H1 (cell line): ENCODE data around the gene LEMD2. TPM values are rescaled to one million over a fixed set of nuclear protein-coding genes. Genes with fewer than 3 reads are reported as not detected.

ENCODE experiments used
- CTCF ChIA-PET: fragments of 300-600 bp; sonication (Branson Sonifier 250); formaldehyde crosslinking; loops from one replicate; lab custom pipeline; 2021; ENCODE audit not compliant: partially characterized antibody; lab: Charles Lee
- POLR2A ChIA-PET: fragments of 300-600 bp; sonication (Branson Sonifier 250); formaldehyde crosslinking; loops from one replicate; lab custom pipeline; 2021; ENCODE audit warnings: inconsistent platforms; ENCODE audit not compliant: partially characterized antibody; lab: Charles Lee
- DNase-seq, 2 experiments: peaks; one replicate each; pipeline versions ENCODE4 v3.0.0 to v3.0.0-alpha.2; 2010 to 2022; ENCODE audit warnings: low spot score in 2 of 2, low read depth in 1 of 2, mixed read lengths in 1 of 2
- FAIRE-seq: peaks from 2 replicates; lab custom pipeline; 2011; peaks lifted over from hg19 to GRCh38; lab: Jason Lieb, UNC
- H2AFZ ChIP-seq: 2 replicates; pipeline ENCODE4 v1.8.1; 2012; ENCODE audit warnings: low read length, inconsistent platforms
- H2AK5ac ChIP-seq: 2 replicates; pipeline ENCODE4 v1.6.1; 2013; ENCODE audit warnings: low read depth, low read length
- H2BK120ac ChIP-seq: replicated peaks from 2 replicates; pipeline ENCODE3; 2013; ENCODE audit warnings: low read depth, low read length, inconsistent platforms
- H2BK12ac ChIP-seq: 2 replicates; pipeline ENCODE4 v1.6.1; 2013; ENCODE audit warnings: low read depth, low read length
- H2BK15ac ChIP-seq: 2 replicates; pipeline ENCODE4 v1.6.1; 2013; ENCODE audit warnings: low read length
- H2BK20ac ChIP-seq: 2 replicates; pipeline ENCODE4 v1.6.1; 2013; ENCODE audit warnings: low read length
- H2BK5ac ChIP-seq: 2 replicates; pipeline ENCODE4 v1.6.1; 2013; ENCODE audit warnings: low read depth, low read length
- H3K14ac ChIP-seq: 2 replicates; pipeline ENCODE4 v1.6.1; 2013; ENCODE audit warnings: inconsistent platforms; ENCODE audit not compliant: insufficient read length
- H3K18ac ChIP-seq: 2 replicates; pipeline ENCODE4 v1.6.1; 2013; ENCODE audit warnings: low read length; ENCODE audit errors: extremely low read depth
- H3K23ac ChIP-seq: 2 replicates; pipeline ENCODE4 v1.6.1; 2013; ENCODE audit warnings: inconsistent platforms; ENCODE audit not compliant: insufficient read length
- H3K23me2 ChIP-seq: 2 replicates; pipeline ENCODE4 v1.6.1; 2013; ENCODE audit warnings: low read depth, low read length
- H3K27ac ChIP-seq: 2 replicates; pipeline ENCODE4 v1.6.1; 2011; ENCODE audit warnings: low read depth, low read length, inconsistent platforms
- H3K27me3 ChIP-seq, 4 experiments: replicated peaks in 1 of 4; 1 replicate in 1 of 4; 2 replicates in 3 of 4; pipeline versions ENCODE4 v1.6.1 to v1.8.1; 2011 to 2013; ENCODE audit warnings: low read length in 3 of 4, mild to moderate bottlenecking in 3 of 4, inconsistent platforms in 2 of 4, mixed read lengths in 2 of 4, moderate library complexity in 1 of 4; ENCODE audit not compliant: control insufficient read depth in 3 of 4, insufficient read depth in 3 of 4; ENCODE audit errors: extremely low read depth in 1 of 4
- H3K36me3 ChIP-seq, 4 experiments: 2 replicates each; pipeline versions ENCODE4 v1.6.1 to v1.8.1; 2011 to 2013; ENCODE audit warnings: mild to moderate bottlenecking in 4 of 4, low read length in 3 of 4, moderate library complexity in 2 of 4, control low read depth in 1 of 4, inconsistent platforms in 1 of 4; ENCODE audit not compliant: insufficient read depth in 4 of 4, control insufficient read depth in 2 of 4
- H3K4ac ChIP-seq: replicated peaks from 2 replicates; pipeline ENCODE3; 2013; ENCODE audit warnings: low read length, low read depth, mixed read lengths, inconsistent platforms; ENCODE audit not compliant: insufficient read length
- H3K4me1 ChIP-seq, 4 experiments: replicated peaks in 1 of 4; 1 replicate in 1 of 4; 2 replicates in 3 of 4; pipeline versions ENCODE4 v1.6.1 to v1.8.1; 2011 to 2013; ENCODE audit warnings: low read length in 3 of 4, inconsistent platforms in 2 of 4, mixed read lengths in 1 of 4; ENCODE audit not compliant: insufficient read depth in 4 of 4, control insufficient read depth in 3 of 4
- H3K4me2 ChIP-seq, 2 experiments: 2 replicates each; pipeline versions ENCODE4 v1.6.1 to v1.8.1; 2011 to 2013; ENCODE audit warnings: low read depth in 2 of 2, low read length in 2 of 2, control low read depth in 1 of 2, inconsistent platforms in 1 of 2, mild to moderate bottlenecking in 1 of 2; ENCODE audit not compliant: insufficient read depth in 1 of 2
- H3K4me3 ChIP-seq, 4 experiments: fragments of 200-600, 300-600 bp in 1 of 4; sonication (generic), shearing (Covaris generic), sonication (Bioruptor Twin) in 1 of 4; 2 replicates each; pipeline versions ENCODE4 v1.5.1 to v1.8.1; 2011 to 2016; ENCODE audit warnings: low read length in 4 of 4, low read depth in 3 of 4, control low read depth in 2 of 4, inconsistent platforms in 2 of 4, mild to moderate bottlenecking in 2 of 4, mixed read lengths in 1 of 4, moderate library complexity in 1 of 4; ENCODE audit not compliant: insufficient read depth in 2 of 4; ENCODE audit errors: extremely low read depth in 1 of 4
- H3K56ac ChIP-seq: replicated peaks from 2 replicates; pipeline ENCODE3; 2013; ENCODE audit warnings: low read depth, mild to moderate bottlenecking, mixed read lengths, low read length, inconsistent platforms; ENCODE audit not compliant: insufficient read length
- H3K79me1 ChIP-seq: 2 replicates; pipeline ENCODE4 v1.6.1; 2013; ENCODE audit warnings: low read depth, low read length, control low read depth
- H3K79me2 ChIP-seq, 2 experiments: 2 replicates each; pipeline versions ENCODE4 v1.6.1 to v1.8.1; 2012 to 2013; ENCODE audit warnings: low read length in 2 of 2, mild to moderate bottlenecking in 2 of 2, inconsistent platforms in 1 of 2; ENCODE audit not compliant: insufficient read depth in 2 of 2, control insufficient read depth in 1 of 2
- H3K9ac ChIP-seq, 4 experiments: replicated peaks in 1 of 4; 1 replicate in 1 of 4; 2 replicates in 3 of 4; pipeline versions ENCODE4 v1.6.1 to v1.8.1; 2011 to 2013; ENCODE audit warnings: low read depth in 3 of 4, low read length in 3 of 4, control low read depth in 2 of 4, mild to moderate bottlenecking in 2 of 4, moderate library complexity in 2 of 4, inconsistent platforms in 1 of 4; ENCODE audit errors: extremely low read depth in 1 of 4
- H3K9me3 ChIP-seq, 2 experiments: 2 replicates each; pipeline versions ENCODE4 v1.6.1 to v1.8.1; 2012 to 2013; ENCODE audit warnings: mild to moderate bottlenecking in 2 of 2, moderate library complexity in 2 of 2, control low read depth in 1 of 2, inconsistent platforms in 1 of 2, low read depth in 1 of 2, low read length in 1 of 2, mixed read lengths in 1 of 2; ENCODE audit not compliant: insufficient read depth in 2 of 2
- H4K20me1 ChIP-seq, 2 experiments: replicated peaks in 1 of 2; 2 replicates each; pipeline versions ENCODE3 to v1.8.1; 2011 to 2013; ENCODE audit warnings: inconsistent platforms in 2 of 2, low read length in 2 of 2, mild to moderate bottlenecking in 1 of 2; ENCODE audit not compliant: insufficient read depth in 2 of 2, control insufficient read depth in 1 of 2
- H4K5ac ChIP-seq: 2 replicates; pipeline ENCODE4 v1.6.1; 2013; ENCODE audit warnings: low read length, low read depth, mixed read lengths, inconsistent platforms; ENCODE audit not compliant: insufficient read length
- H4K8ac ChIP-seq: 2 replicates; pipeline ENCODE4 v1.8.0; 2013; ENCODE audit warnings: mild to moderate bottlenecking, moderate library complexity, low read length, inconsistent platforms; ENCODE audit not compliant: insufficient read depth; ENCODE audit errors: extremely low read depth
- H4K91ac ChIP-seq: replicated peaks from 2 replicates; pipeline ENCODE3; 2013; ENCODE audit warnings: low read length, mixed read lengths, inconsistent platforms; ENCODE audit not compliant: insufficient read length
- ASH2L ChIP-seq: fragments of 200-600, 300-600 bp; sonication (generic); IDR thresholded peaks from one replicate; pipeline ENCODE4 v1.7.1; 2017; ENCODE audit warnings: low read length
- CBX8 ChIP-seq: fragments of 300-800, 300-1000 bp; sonication (generic); IDR thresholded peaks from 2 replicates; pipeline ENCODE4 v1.7.1; 2016; ENCODE audit warnings: low read depth, low read length, borderline replicate concordance
- CHD2 ChIP-seq: IDR thresholded peaks from 2 replicates; pipeline ENCODE4 v1.6.1; 2012; ENCODE audit warnings: low read length, improper control_type of control experiment
- E2F6 ChIP-seq: IDR thresholded peaks from 2 replicates; pipeline ENCODE4 v1.6.1; 2012; ENCODE audit warnings: inconsistent platforms
- EP300 ChIP-seq, 2 experiments: IDR thresholded peaks; 1 replicate in 1 of 2; 2 replicates in 1 of 2; pipeline ENCODE4 v1.6.1; 2011 to 2012; ENCODE audit warnings: low read depth in 2 of 2, low read length in 2 of 2, mild to moderate bottlenecking in 2 of 2, borderline replicate concordance in 1 of 2, inconsistent platforms in 1 of 2, moderate library complexity in 1 of 2
- FOSL1 ChIP-seq: IDR thresholded peaks from 2 replicates; pipeline ENCODE4 v1.6.1; 2011; ENCODE audit warnings: mild to moderate bottlenecking, low read depth, low read length, moderate library complexity; ENCODE audit not compliant: insufficient read depth
- JUND ChIP-seq: IDR thresholded peaks from 2 replicates; pipeline ENCODE4 v1.6.1; 2011; ENCODE audit warnings: mild to moderate bottlenecking, improper control_type of control experiment, low read length
- MAFK ChIP-seq: IDR thresholded peaks from 2 replicates; pipeline ENCODE4 v1.6.1; 2012; ENCODE audit warnings: low read depth, mild to moderate bottlenecking, improper control_type of control experiment, low read length
- MAX ChIP-seq: IDR thresholded peaks from 2 replicates; pipeline ENCODE4 v1.6.1; 2012; ENCODE audit warnings: inconsistent platforms
- RBBP5 ChIP-seq: IDR thresholded peaks from 2 replicates; pipeline ENCODE4 v1.7.1; 2012; ENCODE audit warnings: low read depth, mild to moderate bottlenecking, inconsistent platforms, low read length, moderate library complexity, borderline replicate concordance
- SAP30 ChIP-seq: fragments of 300-600 bp; sonication (generic); IDR thresholded peaks from 2 replicates; pipeline ENCODE4 v1.7.1; 2012; ENCODE audit warnings: low read length, moderate library complexity, mild to moderate bottlenecking, inconsistent platforms; ENCODE audit not compliant: insufficient read depth, insufficient replicate concordance
- SP4 ChIP-seq: IDR thresholded peaks from 2 replicates; pipeline ENCODE4 v1.6.1; 2012; ENCODE audit warnings: low read length, inconsistent platforms
- ZNF274 ChIP-seq: IDR thresholded peaks from 2 replicates; pipeline ENCODE4 v1.7.0; 2012; ENCODE audit warnings: low read length, borderline replicate concordance; ENCODE audit errors: extremely low read depth
- WGBS, 2 experiments: shearing (Covaris generic) in 1 of 2; methylation state at CpG; one replicate each; pipeline versions ENCODE4 v1.1.6 to v1.1.7; 2013 to 2015; ENCODE audit warnings: low lambda C conversion rate in 2 of 2, mixed read lengths in 2 of 2, inconsistent platforms in 1 of 2, low coverage in 1 of 2, missing lambda C conversion rate in 1 of 2; ENCODE audit not compliant: insufficient replicate concordance in 2 of 2, insufficient coverage in 1 of 2, insufficient read length in 1 of 2; ENCODE audit errors: extremely low coverage in 1 of 2, missing lambda C conversion rate in 1 of 2; 5-methylcytosine and 5-hydroxymethylcytosine counted together
- polyA plus RNA-seq, 7 experiments: library from polyadenylated mRNA; depleted of rRNA in 3 of 7; stranded (reverse) in 5 of 7; unstranded in 2 of 7; fragments of >200 nt in 5 of 7; fragments of 200-250 nt in 2 of 7; gene quantifications; 1 replicate in 5 of 7; 2 replicates in 1 of 7; 4 replicates in 1 of 7; pipeline versions ENCODE4 v1.2.1 to v1.2.3, GENCODE V29; 2011 to 2013; ENCODE audit warnings: missing spikeins in 2 of 7, mixed read lengths in 2 of 7
- total RNA-seq: library from RNA; stranded (reverse); fragmentation: NEBNext Ultra II Directional; extraction: Animal tissue kit (Norgen Biotek cat#: 25700); gene quantifications from 2 replicates; pipeline ENCODE4 v1.2.1, GENCODE V29; 2021

The LEMD2 gene
- total and polyA plus RNA-seq, 2 of the 8 experiments (the other 6 are each of a cell fraction or from before 2014, with no cell fraction given) = 32.7 to 57.3 TPM

GRCh38 chr6:33726696-33727095, 62.2 kb downstream of the LEMD2 start:
- Histone ChIP-seq H4K8ac (no peak overlapping the region), H3K79me1 (no peaks in the 10 kb centered on the region), H3K14ac (no peak overlapping the region), H3K9ac (no peak overlapping the region), H3K79me2 (no peaks in the 10 kb centered on the region), H2AFZ (no peak overlapping the region), H4K20me1 (no peaks in the 10 kb centered on the region), H3K27ac (no peak overlapping the region), H3K56ac (no peak overlapping the region), H3K9me3 (no peaks in the 10 kb centered on the region; a peak in 1 of 4 replicates), H3K36me3 (no peaks in the 10 kb centered on the region), H2BK15ac (0 out of 2 replicates have a peak overlapping the region, but pooled peaks have one; percentile 29), H2BK12ac (0 out of 2 replicates have a peak overlapping the region, but pooled peaks have one; percentile 39), H2BK120ac (no peak overlapping the region), H2BK5ac (no peak overlapping the region), H3K18ac (no peak overlapping the region), H4K91ac (no peak overlapping the region), H3K23me2 (no peaks in the 10 kb centered on the region), H3K27me3 (peaks cover 0 to 6% (median 0%) of the 10 kb centered on the region in 4 experiments; a peak in 3 of 7 replicates), H2AK5ac (no peak overlapping the region), H3K23ac (no peak overlapping the region), H3K4me1 (peaks cover 3 to 8% (median 4%) of the 10 kb centered on the region in 4 experiments; a peak in 6 of 7 replicates), H3K4me3 (no peak overlapping the region), H2BK20ac (no peak overlapping the region), H3K4me2 (no peak overlapping the region), H3K4ac (no peak overlapping the region), H4K5ac (no peak overlapping the region)
- FAIRE-seq = no peak
- POLR2A ChIA-PET = interaction anchor here (0.6 to 1.4 kb wide), 2 partner anchors 13 to 112 kb away, joined by 3 to 4 read pairs; no protein-coding TSS in a partner anchor
- WGBS, 2 experiments = 94% methylated on average over 15 of the region's 15 CpGs; no CpG with 5 or more reads in 1 of the 2 experiments
- no peak for DNase-seq
- CTCF ChIA-PET = interaction anchor here (0.9 to 1.6 kb wide), 6 partner anchors 9 to 342 kb away, joined by 3 to 4 read pairs (median 3); partner anchors contain the start of gene IP6K3
- TF ChIP-seq MAFK = no peak
- TF ChIP-seq JUND = no peak
- TF ChIP-seq CBX8 = no peak
- no peak for TF ChIP-seq ASH2L
- no peak for TF ChIP-seq ZNF274
- TF ChIP-seq MAX = no peak
- TF ChIP-seq CHD2 = no peak
- TF ChIP-seq SAP30 = no peak
- no peak for TF ChIP-seq EP300 (IDR thresholded peaks at IDR 0.05; ENCODE audit: borderline replicate concordance in 1 of 2, low read depth in 2 of 2, low read length in 2 of 2)
- TF ChIP-seq RBBP5 = no peak
- no peak for TF ChIP-seq E2F6
- no peak for TF ChIP-seq FOSL1
- TF ChIP-seq SP4 = no peak
